Non-pigmented ciliary epithelial cell (primary cell): ENCODE data around the gene PEAR1.
A peak's percentile ranks its signal among the peaks of the same experiment; 100 is the strongest.

ENCODE experiments used
- DNase-seq: peaks from one replicate; pipeline ENCODE4 v3.0.0-alpha.2; 2010; ENCODE audit warnings: low read depth

PEAR1 gene

DNA sequence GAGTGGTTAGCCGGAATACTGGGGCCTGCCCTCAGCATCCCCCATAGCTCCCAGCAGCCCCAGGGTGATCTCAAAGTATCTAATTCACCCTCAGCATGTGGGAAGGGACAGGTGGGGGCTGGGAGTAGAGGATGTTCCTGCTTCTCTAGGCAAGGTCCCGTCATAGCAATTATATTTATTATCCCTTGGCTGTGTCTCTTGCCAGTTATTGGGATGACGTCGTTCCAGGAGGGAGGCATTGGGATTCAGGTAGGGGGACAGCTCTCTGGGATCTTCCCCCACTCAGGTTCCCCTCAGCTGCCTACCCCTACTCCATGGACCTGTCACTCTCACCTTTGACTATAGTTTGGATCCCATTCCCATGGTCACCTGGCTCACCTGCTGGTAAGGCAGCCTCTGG, 11.9 kb upstream of the PEAR1 start:
- DNase-seq: no peak

GRCh38 chr1:156882543-156882942, 11.0 kb upstream of the PEAR1 start:
- DNase-seq: no peak

DNA sequence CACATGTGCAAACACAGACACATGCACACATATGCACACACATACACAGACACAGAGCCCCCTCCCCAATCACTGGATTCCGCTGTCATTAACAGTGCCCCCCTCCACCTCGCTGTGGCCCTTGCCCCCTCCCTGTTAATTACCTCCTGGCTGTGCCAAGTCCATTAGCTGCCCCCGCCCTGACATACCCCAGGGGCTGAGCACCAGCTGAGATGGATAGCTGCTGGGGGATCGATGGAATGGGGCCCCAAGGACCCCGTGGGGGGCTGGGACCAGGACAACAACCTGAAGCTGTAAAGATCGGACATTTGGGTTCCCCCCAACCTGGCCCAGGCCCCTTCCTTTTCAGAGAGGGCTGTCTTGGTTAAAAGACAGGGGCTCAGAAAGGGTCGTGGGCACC, 9.6 kb upstream of the PEAR1 start:
- DNase-seq: no peak

- no peak for DNase-seq
Observed at GRCh38 chr1:156884560-156885184, 8.8 kb upstream of the PEAR1 start.

GRCh38 chr1:156885314-156885713, 8.2 kb upstream of the PEAR1 start:
- DNase-seq: no peak

DNA sequence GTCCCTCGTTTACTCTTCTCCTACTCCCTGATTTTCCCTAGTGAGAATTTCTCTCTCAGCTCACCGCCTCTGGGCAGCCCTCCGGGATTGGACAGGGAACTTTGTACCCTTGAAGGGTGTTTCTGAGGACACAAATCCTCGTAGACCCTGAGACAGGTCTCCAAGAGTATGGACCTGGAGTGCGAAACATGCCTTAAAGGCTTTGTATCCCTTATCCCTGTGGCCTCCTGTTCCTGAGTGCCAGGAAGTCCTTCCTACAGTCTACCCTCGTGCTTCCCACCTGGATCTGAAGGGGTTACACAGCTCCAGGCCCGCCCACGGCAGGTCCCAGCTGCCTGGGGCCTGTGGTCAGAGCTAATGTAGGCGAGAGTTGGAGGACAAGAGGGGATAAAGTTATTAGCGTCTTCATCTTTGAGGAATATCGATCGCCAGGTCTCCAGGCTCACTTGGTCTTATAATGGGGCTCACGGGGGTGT, 7.6 kb upstream of the PEAR1 start:
- DNase-seq: no peak

GRCh38 chr1:156886583-156887281, 6.8 kb upstream of the PEAR1 start:
- no peak for DNase-seq

- DNase-seq: no peak
Observed at GRCh38 chr1:156887317-156887716, 6.2 kb upstream of the PEAR1 start.

DNA sequence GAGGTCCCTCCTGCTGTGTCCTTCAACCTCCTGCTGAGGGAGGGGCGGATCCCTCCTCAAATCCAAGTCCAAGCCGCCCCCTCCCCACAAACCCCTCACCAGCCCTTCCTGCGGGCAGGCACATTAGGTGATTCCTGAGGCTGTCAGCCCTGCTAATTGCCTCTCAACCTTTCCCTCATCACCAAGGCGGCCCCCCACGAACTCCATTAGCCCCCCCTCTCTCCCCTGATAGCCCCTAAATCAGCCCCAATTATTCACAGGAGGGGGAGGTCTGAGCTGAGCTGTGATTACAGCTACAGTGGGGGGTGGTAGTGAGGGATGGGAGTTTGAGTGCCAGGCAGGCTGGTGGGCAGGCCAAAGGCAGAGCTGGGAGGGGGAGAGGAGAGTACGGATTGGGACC, 5.8 kb upstream of the PEAR1 start:
- DNase-seq: no peak

DNA sequence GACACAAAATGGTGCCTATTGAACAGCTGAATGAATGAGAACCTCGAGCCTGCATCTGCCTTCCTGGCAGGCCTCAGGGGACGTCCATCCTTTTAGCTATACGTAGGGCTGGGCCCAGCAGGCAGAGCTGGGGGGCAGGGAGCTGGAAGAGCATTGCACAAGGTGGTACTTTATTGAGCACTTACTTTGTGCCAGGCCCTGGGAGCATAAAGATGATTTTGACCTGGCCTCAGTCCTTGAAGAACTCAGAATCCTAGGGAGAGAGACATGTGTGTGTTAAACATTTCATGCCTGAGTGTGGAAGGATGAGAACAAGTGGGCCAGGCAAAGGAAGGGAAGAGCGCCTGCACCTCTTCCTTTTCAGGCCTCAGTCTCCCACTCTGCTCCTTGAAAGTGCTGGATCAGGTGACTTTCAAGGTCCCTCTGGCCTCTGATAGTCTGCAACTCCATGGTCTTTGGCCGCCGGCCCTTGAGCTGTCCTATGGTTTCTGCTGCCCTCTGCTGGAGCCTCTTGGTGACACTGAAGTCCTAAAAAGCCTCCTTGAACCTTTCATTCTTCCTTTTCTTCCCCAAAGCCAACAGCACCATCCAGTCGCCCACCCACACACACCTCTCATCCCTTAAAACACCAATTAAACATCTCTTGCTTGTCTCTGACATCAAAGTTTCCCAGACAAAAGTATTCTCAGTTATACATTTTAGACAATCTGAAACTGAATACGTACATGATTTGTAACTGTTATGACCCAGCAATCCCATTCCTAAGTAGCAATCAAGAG, 3.5 kb upstream of the PEAR1 start:
- DNase-seq: no peak

GRCh38 chr1:156892190-156893047, 1.1 kb upstream of the PEAR1 start:
- DNase-seq: no peak

DNA sequence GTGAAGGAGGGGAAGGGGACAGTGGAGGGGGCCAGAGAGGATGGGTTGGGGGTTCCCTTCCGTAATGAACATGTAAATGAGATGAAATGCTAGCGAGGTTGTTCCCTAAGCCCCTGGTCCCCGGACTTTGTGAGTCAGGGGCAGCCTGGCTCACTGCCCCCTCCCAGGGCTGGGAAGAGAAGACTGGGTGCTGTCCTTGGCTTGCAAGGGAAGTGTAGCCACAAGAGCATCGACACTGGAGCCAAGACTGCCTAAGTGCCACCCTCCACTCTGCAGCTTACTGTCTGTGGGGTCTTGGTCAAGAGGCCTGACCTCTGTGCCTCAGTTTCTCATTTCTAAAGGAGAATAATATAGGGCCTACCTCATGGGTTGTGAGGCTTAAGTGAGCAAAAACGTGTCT, 483 bp downstream of the PEAR1 start:
- no peak for DNase-seq

GRCh38 chr1:156894711-156895454, 1.4 kb downstream of the PEAR1 start:
- DNase-seq: no peak

- DNase-seq: no peak
Observed at GRCh38 chr1:156895455-156895812, 1.9 kb downstream of the PEAR1 start.

DNA sequence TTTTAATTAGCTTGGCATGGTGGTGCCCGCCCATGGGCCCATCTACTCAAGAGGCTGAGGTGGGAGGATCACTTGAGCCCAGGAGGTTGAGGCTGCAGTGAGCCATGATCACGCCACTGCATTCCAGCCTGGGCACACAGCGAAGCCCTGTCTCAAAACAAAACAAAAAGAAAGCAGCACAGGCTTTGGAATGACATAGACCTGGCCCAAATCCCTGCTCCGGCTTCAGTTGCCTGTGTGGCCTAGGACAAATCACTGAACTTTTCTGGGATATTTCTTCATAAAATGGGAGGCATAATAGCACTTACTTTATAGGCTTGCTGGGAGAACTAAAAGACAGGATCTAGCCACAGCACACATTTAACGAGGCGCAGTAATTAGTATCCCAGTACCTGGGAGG, 2.4 kb downstream of the PEAR1 start:
- no peak for DNase-seq

GRCh38 chr1:156896490-156897033, 3.0 kb downstream of the PEAR1 start:
- DNase-seq: peak; percentile 70

DNA sequence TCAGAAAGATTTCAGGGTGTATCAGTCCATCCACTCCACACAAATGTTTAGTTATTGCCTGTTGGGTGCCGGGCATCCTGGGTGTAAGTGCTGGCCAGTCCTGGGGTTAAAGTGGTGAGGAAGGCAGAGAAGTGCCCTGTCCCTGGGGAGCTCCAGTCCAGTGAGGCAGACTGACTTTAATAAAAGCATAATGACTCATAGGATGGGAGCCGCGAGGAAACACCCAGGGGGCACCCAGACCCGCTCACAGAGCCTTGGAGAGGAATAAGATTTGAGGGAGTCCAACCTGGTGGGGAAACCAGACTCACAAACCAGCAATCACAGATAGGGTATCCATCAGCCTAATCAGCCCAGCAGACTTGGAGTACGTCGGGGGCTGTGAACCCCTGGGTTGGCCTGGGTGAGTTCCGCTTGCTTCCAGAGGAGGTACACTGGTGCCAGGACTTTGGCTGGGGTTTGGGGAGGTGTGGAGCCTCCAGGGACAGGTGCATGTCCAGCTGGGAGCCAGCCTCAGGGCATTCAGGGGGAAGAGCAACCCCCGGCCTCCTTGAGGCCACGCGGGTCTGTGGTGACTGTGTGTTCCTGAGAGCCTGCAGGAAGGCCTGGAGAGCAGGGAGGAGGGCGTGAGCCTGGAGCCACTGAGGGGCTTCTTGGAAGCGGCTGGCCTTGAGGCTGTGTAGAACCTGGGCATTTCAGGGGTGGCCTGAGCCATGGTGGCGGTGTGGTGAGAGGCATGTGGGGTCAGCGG, 3.7 kb downstream of the PEAR1 start:
- no peak for DNase-seq

DNA sequence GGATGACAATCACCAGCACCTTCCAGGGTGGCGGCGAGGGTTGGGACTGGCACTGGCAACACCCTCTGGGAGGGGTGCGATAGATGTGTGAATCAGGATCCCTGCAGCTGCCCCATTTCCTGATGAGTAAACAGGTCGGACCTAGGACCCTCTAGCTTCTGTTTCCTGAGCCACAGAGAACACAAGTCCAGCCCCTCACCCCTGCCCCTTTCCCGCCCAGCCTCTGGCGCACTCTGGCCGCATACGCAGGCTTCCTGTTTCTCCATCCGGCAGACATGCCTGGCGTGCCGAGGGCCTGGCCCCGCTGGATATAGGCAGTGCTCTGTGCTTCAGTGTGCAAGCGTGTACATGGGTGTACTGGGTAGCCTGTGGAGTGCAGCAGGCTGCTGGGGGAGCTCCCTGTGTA, 4.6 kb downstream of the PEAR1 start:
- no peak for DNase-seq

- no peak for DNase-seq
Observed at GRCh38 chr1:156898971-156899664, 5.6 kb downstream of the PEAR1 start.
